SJCRH30 (cell line): Measurements from ENCODE around the gene FAM83G. TPM values are rescaled to one million over a fixed set of nuclear protein-coding genes. Genes with fewer than 3 reads are reported as not detected.

Experiments
- DNase-seq, 2 experiments: peaks; one replicate each; pipeline ENCODE4 v3.0.0-alpha.2; 2015 to 2020
- H3K27ac ChIP-seq: fragments of 250-450 bp; sonication (Bioruptor Pico); 2 replicates; pipeline ENCODE4 v1.5.1; 2020; ENCODE audit warnings: mild to moderate bottlenecking, moderate library complexity
- H3K27me3 ChIP-seq: fragments of 250-450 bp; sonication (Bioruptor Pico); 2 replicates; pipeline ENCODE4 v1.5.1; 2020; ENCODE audit warnings: mild to moderate bottlenecking, moderate library complexity
- H3K36me3 ChIP-seq: fragments of 250-450 bp; sonication (Bioruptor Pico); 2 replicates; pipeline ENCODE4 v1.5.1; 2020; ENCODE audit warnings: mild to moderate bottlenecking, moderate library complexity
- H3K4me1 ChIP-seq: fragments of 250-450 bp; sonication (Bioruptor Pico); 2 replicates; pipeline ENCODE4 v1.5.1; 2020; ENCODE audit warnings: mild to moderate bottlenecking, moderate library complexity
- H3K4me3 ChIP-seq: fragments of 250-450 bp; sonication (Bioruptor Pico); 2 replicates; pipeline ENCODE4 v1.5.1; 2020; ENCODE audit warnings: mild to moderate bottlenecking, moderate library complexity
- H3K9me3 ChIP-seq: fragments of 250-450 bp; sonication (Bioruptor Pico); replicated peaks from 2 replicates; pipeline ENCODE4 v1.5.1; 2020; ENCODE audit warnings: mild to moderate bottlenecking, moderate library complexity
- total RNA-seq: library from RNA; depleted of rRNA; stranded (reverse); fragments of >200 nt; shearing (Covaris generic); gene quantifications from 2 replicates; pipeline ENCODE4 v1.2.3, GENCODE V29; 2014

FAM83G gene
- total RNA-seq, 1 experiment from 2014 or later = 2.1 TPM

DNA sequence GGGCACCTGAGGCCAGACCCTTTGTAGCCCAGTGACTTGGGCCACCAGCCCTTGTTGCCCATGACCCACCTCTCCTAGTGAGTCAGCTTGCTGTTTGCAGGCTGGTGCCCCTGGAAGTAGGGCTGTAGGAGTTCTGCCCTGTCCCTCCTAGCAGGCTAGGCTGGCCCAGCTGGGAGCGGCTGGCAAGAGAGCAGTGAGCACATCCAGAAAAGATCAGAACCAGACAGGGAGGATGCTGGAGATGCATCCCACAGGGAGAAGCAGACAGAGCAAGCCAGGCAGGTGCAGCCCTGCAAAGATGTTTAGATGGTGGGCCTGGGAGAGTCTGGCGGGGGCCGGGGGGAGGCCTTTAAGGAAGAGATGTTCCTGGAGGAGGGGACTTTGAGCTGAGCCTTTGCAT lies 50.2 kb downstream of the FAM83G start:
- Histone ChIP-seq H3K9me3 (no peaks in the 10 kb centered on the region), H3K4me1 (peaks cover under 1% of the 10 kb centered on the region; the same call in 1 of the 2 replicates), H3K36me3 (no peaks in the 10 kb centered on the region), H3K4me3 (no peak overlapping the region), H3K27me3 (peaks cover 19% of the 10 kb centered on the region), H3K27ac (no peak overlapping the region)
- no peak for DNase-seq

- no peaks in the 10 kb centered on the region for H3K4me1 ChIP-seq
- no peak overlapping the region for H3K4me3 ChIP-seq
- H3K9me3 ChIP-seq = no peaks in the 10 kb centered on the region
- DNase-seq = no peak
- H3K27ac ChIP-seq = no peak overlapping the region
- H3K27me3 ChIP-seq = peaks cover 19% of the 10 kb centered on the region
- no peaks in the 10 kb centered on the region for H3K36me3 ChIP-seq
Observed at GRCh38 chr17:18953231-18953728, 51.3 kb downstream of the FAM83G start.

DNA sequence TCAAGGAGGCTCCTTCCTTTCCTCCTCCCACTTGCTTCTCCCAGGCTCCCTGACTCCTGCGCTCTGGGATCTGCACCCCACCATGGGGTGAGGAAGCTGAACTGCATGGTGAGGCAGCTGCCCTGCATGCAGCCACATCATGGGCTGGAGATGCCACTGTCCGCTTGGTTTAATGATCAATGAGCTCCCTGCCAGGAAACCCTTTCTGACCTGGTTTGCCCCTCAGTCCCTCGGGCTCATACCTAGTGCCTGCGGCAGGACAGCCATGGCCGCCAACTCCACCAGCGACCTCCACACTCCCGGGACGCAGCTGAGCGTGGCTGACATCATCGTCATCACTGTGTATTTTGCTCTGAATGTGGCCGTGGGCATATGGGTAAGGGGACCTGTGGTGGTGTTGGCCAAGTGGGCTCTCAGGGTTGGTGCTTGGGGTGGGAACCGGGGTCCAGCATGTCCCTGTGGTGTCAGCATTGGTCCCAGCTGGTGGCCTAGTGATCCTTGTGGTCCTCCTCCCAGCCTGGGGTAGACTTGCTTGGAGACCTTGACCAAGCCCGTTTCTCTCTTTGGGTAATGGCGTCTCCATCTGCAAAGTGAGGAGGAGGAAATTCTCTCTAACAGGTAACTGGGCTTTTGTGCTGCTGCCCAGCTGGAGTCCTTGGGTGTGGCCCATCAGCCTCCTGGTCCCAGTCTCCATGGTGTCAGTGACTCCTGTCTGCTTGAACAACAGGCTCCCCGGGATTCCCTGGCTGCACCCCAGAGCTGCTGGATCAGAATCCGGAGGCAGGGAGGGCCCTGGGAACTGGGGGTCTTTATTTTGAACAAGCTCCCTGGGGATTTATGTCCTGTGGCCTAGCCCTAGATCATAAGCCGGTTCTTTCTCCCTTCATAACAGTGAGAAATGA lies 52.4 kb downstream of the FAM83G start, which contains the start of gene SLC5A10:
SLC5A10 (plus strand) TSS at position 225 of the 902 bp plus-strand sequence; CDS start at position 266, 41 bp downstream.
- DNase-seq = no peak
- no peaks in the 10 kb centered on the region for H3K36me3 ChIP-seq

GRCh38 chr17:18950944-18951905 lies 53.3 kb downstream of the FAM83G start:
- no peaks in the 10 kb centered on the region for H3K9me3 ChIP-seq
- no peaks in the 10 kb centered on the region for H3K36me3 ChIP-seq
- H3K27ac ChIP-seq = no peak overlapping the region
- H3K4me3 ChIP-seq = no peak overlapping the region
- no peaks in the 10 kb centered on the region for H3K4me1 ChIP-seq
- peaks cover 19% of the 10 kb centered on the region for H3K27me3 ChIP-seq
- no peak for DNase-seq

More for the DNA sequence above, 52.4 kb downstream of the FAM83G start, which contains the start of gene SLC5A10:
- no peaks in the 10 kb centered on the region for H3K4me1 ChIP-seq
- no peak within 1 kb of the TSS for H3K27ac ChIP-seq
- H3K9me3 ChIP-seq = no peaks in the 10 kb centered on the region
- peaks cover 19% of the 10 kb centered on the region for H3K27me3 ChIP-seq
- no peak within 1 kb of the TSS for H3K4me3 ChIP-seq

GRCh38 chr17:18950346-18950745 lies 54.2 kb downstream of the FAM83G start:
- H3K4me1 ChIP-seq = no peaks in the 10 kb centered on the region
- H3K9me3 ChIP-seq = no peaks in the 10 kb centered on the region
- H3K4me3 ChIP-seq = no peak overlapping the region
- no peaks in the 10 kb centered on the region for H3K36me3 ChIP-seq
- H3K27me3 ChIP-seq = peaks cover 19% of the 10 kb centered on the region
- no peak for DNase-seq
- no peak overlapping the region for H3K27ac ChIP-seq

DNA sequence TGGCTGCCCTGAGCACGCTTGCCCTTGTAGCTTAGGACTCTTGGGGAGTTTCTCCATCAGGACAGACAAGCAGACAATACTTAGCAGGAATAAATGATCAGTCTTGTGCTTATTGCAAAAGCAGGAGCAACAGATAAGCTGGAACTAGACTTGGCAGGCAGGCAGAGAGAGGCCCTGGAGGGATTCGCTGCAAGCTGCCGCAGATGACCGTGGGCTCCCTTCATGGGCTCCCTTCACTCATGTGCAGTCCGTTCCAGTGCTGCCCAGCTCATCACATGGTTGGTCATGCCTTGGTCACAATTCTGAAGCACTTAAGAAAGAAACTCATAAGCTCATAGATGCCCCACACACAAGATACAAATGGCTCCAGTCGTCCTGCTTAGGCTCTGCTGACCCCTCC lies 55.0 kb downstream of the FAM83G start:
- no peak overlapping the region for H3K4me3 ChIP-seq
- H3K4me1 ChIP-seq = no peaks in the 10 kb centered on the region
- H3K27me3 ChIP-seq = peaks cover 19% of the 10 kb centered on the region
- no peak for DNase-seq
- no peak overlapping the region for H3K27ac ChIP-seq
- H3K9me3 ChIP-seq = no peaks in the 10 kb centered on the region
- H3K36me3 ChIP-seq = no peaks in the 10 kb centered on the region

DNA sequence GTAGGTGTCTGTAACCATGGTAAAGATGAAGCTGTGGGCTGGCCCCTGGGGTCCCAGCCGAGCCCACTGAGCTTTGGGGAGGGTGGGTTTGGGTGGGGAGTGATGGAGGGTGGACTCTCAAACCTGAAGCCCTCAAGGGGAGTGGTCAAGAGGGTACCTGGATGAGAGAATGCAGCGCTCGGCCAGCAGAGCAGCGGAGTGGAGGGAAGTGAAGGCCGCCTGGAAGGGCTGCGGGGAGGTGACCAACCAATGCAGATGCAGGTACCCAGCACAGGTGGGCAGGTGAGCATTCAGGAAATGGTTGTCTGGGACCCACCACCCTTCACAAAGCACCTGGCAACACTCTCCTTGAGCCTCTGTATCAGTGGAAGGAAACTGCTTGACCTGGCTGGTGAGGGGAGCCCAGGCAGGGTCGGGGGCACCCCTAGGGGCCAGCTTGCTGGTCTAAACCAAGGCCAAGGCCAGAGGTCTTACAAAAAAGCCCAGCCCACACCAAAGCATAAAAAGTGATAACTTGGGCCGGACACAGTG lies 56.0 kb downstream of the FAM83G start:
- Histone ChIP-seq H3K27me3 (peaks cover 19% of the 10 kb centered on the region), H3K27ac (no peak overlapping the region), H3K4me3 (no peak overlapping the region), H3K4me1 (no peaks in the 10 kb centered on the region), H3K9me3 (no peaks in the 10 kb centered on the region), H3K36me3 (no peaks in the 10 kb centered on the region)
- no peak for DNase-seq

GRCh38 chr17:18947866-18948265 lies 56.7 kb downstream of the FAM83G start:
- Histone ChIP-seq H3K27ac (no peak overlapping the region), H3K4me3 (no peak overlapping the region), H3K9me3 (no peaks in the 10 kb centered on the region), H3K36me3 (no peaks in the 10 kb centered on the region), H3K27me3 (peaks cover 19% of the 10 kb centered on the region), H3K4me1 (no peaks in the 10 kb centered on the region)
- no peak for DNase-seq

DNA sequence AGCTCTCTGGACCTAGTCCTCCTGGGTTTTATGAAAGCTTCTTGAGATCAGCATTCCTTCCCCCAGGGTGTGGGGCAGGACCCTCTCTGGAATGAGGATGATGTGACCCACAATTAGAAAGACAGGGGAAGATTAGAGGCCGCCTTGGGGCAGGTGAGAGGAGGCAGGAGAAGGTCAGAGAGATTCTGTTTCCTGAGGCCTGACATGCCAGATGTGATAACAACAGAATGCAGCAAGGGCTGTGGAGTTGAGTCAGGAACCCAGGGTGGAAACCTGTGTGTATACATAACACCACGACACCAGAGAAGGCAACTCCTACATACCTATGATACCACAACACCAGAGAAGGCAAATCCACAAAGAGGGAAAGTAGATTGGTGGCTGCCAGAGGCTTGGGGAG lies 58.0 kb downstream of the FAM83G start:
- Histone ChIP-seq H3K4me3 (no peak overlapping the region), H3K27me3 (peaks cover 14% of the 10 kb centered on the region), H3K27ac (no peak overlapping the region), H3K4me1 (no peaks in the 10 kb centered on the region), H3K36me3 (no peaks in the 10 kb centered on the region), H3K9me3 (no peaks in the 10 kb centered on the region)
- DNase-seq = no peak

- no peak overlapping the region for H3K27ac ChIP-seq
Observed at GRCh38 chr17:18944646-18945045, 59.9 kb downstream of the FAM83G start.

GRCh38 chr17:18938692-18939023 lies 65.9 kb downstream of the FAM83G start:
- H3K4me1 ChIP-seq = no peaks in the 10 kb centered on the region
- H3K27ac ChIP-seq = no peak overlapping the region
- no peaks in the 10 kb centered on the region for H3K27me3 ChIP-seq
- no peaks in the 10 kb centered on the region; the same call in 1 of the 2 replicates for H3K9me3 ChIP-seq
- H3K4me3 ChIP-seq = no peak overlapping the region
- no peak for DNase-seq
- no peaks in the 10 kb centered on the region for H3K36me3 ChIP-seq

More at GRCh38 chr17:18944646-18945045, 59.9 kb downstream of the FAM83G start:
- no peak overlapping the region for H3K4me3 ChIP-seq
- no peaks in the 10 kb centered on the region for H3K4me1 ChIP-seq
- H3K36me3 ChIP-seq = no peaks in the 10 kb centered on the region
- H3K9me3 ChIP-seq = no peaks in the 10 kb centered on the region; the same call in 1 of the 2 replicates
- no peak for DNase-seq
- H3K27me3 ChIP-seq = no peaks in the 10 kb centered on the region; the same call in 1 of the 2 replicates

DNA sequence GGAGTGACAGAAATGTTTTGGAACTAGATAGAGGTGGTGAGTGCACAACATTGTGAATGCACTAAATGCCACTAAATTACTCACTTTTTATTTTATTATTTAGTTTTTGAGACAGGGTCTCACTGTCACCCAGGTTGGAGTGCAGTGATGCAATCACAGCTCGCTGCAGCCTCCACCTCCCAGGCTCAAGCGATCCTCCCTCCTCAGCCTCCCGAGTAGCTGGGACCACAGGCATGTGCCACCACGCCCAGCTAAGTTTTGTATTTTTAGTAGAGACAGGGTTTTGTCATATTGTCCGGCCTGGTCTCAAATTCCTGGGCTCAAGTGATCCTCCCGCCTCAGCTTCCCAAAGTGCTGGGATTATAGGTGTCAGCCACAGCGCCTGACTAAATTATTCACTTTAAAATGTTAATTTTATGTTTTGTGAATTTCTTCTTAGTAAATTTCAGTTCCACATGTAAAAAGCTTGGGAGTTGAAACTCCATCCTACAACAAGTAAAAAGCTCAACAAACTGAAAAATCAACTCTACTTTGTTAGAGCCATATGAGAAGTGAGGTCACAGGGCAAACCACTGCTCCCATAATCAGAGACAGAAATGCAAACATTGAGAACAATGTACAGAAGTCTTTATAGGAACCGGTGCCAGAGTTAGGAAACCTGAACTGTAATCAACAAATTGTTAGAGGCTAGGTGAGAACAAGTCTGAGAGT lies 66.4 kb downstream of the FAM83G start:
- no peak overlapping the region for H3K27ac ChIP-seq
- H3K4me3 ChIP-seq = no peak overlapping the region
- no peaks in the 10 kb centered on the region; the same call in 1 of the 2 replicates for H3K9me3 ChIP-seq
- DNase-seq = no peak
- H3K36me3 ChIP-seq = no peaks in the 10 kb centered on the region
- H3K27me3 ChIP-seq = no peaks in the 10 kb centered on the region
- no peaks in the 10 kb centered on the region for H3K4me1 ChIP-seq

DNA sequence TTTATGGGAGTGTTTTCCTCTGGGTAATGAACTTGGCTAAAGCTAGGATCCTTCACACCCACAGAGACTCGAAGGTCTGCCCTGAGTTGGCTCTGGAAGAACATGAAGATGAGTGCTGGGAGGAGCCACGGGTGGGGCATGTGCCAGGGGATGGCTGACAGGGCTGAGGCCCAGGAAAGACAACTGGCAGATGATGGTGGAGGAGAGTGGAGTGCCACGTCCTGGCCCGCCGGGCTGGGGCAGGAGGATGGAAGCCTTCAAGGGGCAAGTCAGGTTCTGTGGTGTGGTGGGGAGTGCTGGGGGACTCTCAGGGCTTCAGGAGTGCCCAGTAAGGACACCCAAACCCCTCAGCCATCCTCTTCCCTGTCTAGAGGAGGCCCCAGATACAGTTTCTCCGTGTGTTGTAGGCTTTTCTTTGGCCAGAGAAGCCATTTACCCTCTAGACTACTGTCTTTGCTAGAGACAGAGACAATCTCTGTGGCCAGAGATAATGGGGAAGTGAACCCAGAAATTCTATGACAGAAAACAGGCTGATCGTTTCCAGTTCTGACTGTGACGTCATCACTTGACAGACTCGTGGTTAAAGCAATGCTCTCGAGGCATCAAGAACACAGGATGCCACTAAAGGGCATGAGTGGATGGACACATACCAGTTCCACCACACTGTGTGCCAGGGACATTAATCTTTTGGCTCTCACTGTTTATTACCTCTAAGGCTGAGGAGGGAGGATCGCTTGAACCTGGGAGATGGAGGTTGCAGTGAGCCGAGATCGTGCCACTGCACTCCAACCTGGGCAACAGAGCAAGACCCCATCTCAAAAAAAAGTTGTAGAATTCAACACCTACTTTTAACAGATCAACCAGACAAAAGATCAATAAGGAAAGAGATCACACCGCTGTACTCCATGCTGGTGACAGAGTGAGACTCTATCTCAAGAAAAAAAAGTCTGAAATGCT lies 71.2 kb downstream of the FAM83G start:
- Histone ChIP-seq H3K4me3 (no peak overlapping the region), H3K27ac (no peak overlapping the region), H3K27me3 (no peaks in the 10 kb centered on the region), H3K9me3 (no peaks in the 10 kb centered on the region), H3K36me3 (peaks cover 36% of the 10 kb centered on the region), H3K4me1 (no peaks in the 10 kb centered on the region)
- DNase-seq = no peak
